H9 (cell line): Measurements from ENCODE around the gene COQ8A. TPM values are rescaled to one million over a fixed set of nuclear protein-coding genes. Genes with fewer than 3 reads are reported as not detected.

Experiments
- DNase-seq: peaks from one replicate; pipeline ENCODE4 v3.0.0-alpha.2; 2017
- H2AFZ ChIP-seq: one replicate; pipeline ENCODE4 v1.6.1; 2013; ENCODE audit warnings: mild to moderate bottlenecking, low read length, control low read depth, moderate library complexity
- H2AK5ac ChIP-seq: 2 replicates; pipeline ENCODE4 v1.6.1; 2013; ENCODE audit warnings: low read length, control low read depth, mixed read lengths; ENCODE audit not compliant: insufficient read length
- H2BK120ac ChIP-seq: one replicate; pipeline ENCODE4 v1.6.1; 2013; ENCODE audit warnings: low read depth, mild to moderate bottlenecking, low read length, control low read depth, inconsistent platforms; ENCODE audit not compliant: poor library complexity, severe bottlenecking
- H2BK12ac ChIP-seq: 2 replicates; pipeline ENCODE4 v1.6.1; 2013; ENCODE audit warnings: low read length, control low read depth, mixed read lengths, low read depth; ENCODE audit not compliant: insufficient read length
- H2BK15ac ChIP-seq: 2 replicates; pipeline ENCODE4 v1.6.1; 2013; ENCODE audit warnings: low read depth, low read length, control low read depth
- H2BK20ac ChIP-seq: one replicate; pipeline ENCODE4 v1.6.1; 2013; ENCODE audit warnings: low read depth, mild to moderate bottlenecking, low read length, control low read depth, inconsistent platforms; ENCODE audit not compliant: poor library complexity, severe bottlenecking
- H2BK5ac ChIP-seq: 2 replicates; pipeline ENCODE4 v1.6.1; 2013; ENCODE audit warnings: low read length, control low read depth, mixed read lengths; ENCODE audit not compliant: insufficient read length
- H3K14ac ChIP-seq: 2 replicates; pipeline ENCODE4 v1.6.1; 2013; ENCODE audit warnings: low read length, control low read depth; ENCODE audit not compliant: insufficient read depth
- H3K18ac ChIP-seq: 2 replicates; pipeline ENCODE4 v1.6.1; 2013; ENCODE audit warnings: low read depth, mild to moderate bottlenecking, mixed read lengths, low read length, control low read depth; ENCODE audit not compliant: insufficient read length
- H3K23ac ChIP-seq: 2 replicates; pipeline ENCODE4 v1.6.1; 2013; ENCODE audit warnings: low read length, control low read depth, mixed read lengths, low read depth; ENCODE audit not compliant: insufficient read length
- H3K23me2 ChIP-seq: 2 replicates; pipeline ENCODE4 v1.6.1; 2013; ENCODE audit warnings: low read depth, mild to moderate bottlenecking, mixed read lengths, low read length, control low read depth; ENCODE audit not compliant: insufficient read length, poor library complexity, severe bottlenecking
- H3K27ac ChIP-seq: 2 replicates; pipeline ENCODE4 v1.5.1; 2013; ENCODE audit warnings: low read length, control low read depth, mixed read lengths, low read depth; ENCODE audit not compliant: insufficient read length
- H3K27me3 ChIP-seq: 2 replicates; pipeline ENCODE4 v1.6.1; 2013; ENCODE audit warnings: low read length, control low read depth, inconsistent platforms; ENCODE audit not compliant: insufficient read depth
- H3K4ac ChIP-seq: 2 replicates; pipeline ENCODE4 v1.6.1; 2013; ENCODE audit warnings: low read depth, mild to moderate bottlenecking, control low read depth, inconsistent platforms, low read length, moderate library complexity
- H3K4me1 ChIP-seq: 2 replicates; pipeline ENCODE4 v1.6.1; 2013; ENCODE audit warnings: low read length, control low read depth, inconsistent platforms; ENCODE audit not compliant: insufficient read depth
- H3K4me2 ChIP-seq: 2 replicates; pipeline ENCODE4 v1.6.1; 2013; ENCODE audit warnings: low read length, control low read depth, mixed read lengths; ENCODE audit not compliant: insufficient read length, insufficient read depth
- H3K56ac ChIP-seq: 2 replicates; pipeline ENCODE4 v1.6.1; 2013; ENCODE audit warnings: low read depth, mild to moderate bottlenecking, mixed read lengths, low read length, control low read depth; ENCODE audit not compliant: insufficient read length
- H3K79me1 ChIP-seq: 2 replicates; pipeline ENCODE4 v1.6.1; 2013; ENCODE audit warnings: low read depth, mild to moderate bottlenecking, moderate library complexity, low read length, control low read depth, inconsistent platforms; ENCODE audit not compliant: insufficient read depth, poor library complexity, severe bottlenecking
- H3K79me2 ChIP-seq: 2 replicates; pipeline ENCODE4 v1.6.1; 2013; ENCODE audit warnings: low read length, control low read depth, inconsistent platforms; ENCODE audit not compliant: insufficient read depth
- H3K9ac ChIP-seq: 2 replicates; pipeline ENCODE4 v1.6.1; 2013; ENCODE audit warnings: low read length, control low read depth, mixed read lengths; ENCODE audit not compliant: insufficient read length; ENCODE audit errors: extremely low read depth
- H3K9me3 ChIP-seq: one replicate; pipeline ENCODE4 v1.6.1; 2013; ENCODE audit warnings: low read depth, low read length, inconsistent platforms; ENCODE audit not compliant: control insufficient read depth
- H3T11ph ChIP-seq: one replicate; pipeline ENCODE4 v1.6.1; 2013; ENCODE audit warnings: mild to moderate bottlenecking, low read length, control low read depth, inconsistent platforms
- H4K20me1 ChIP-seq: one replicate; pipeline ENCODE4 v1.6.1; 2013; ENCODE audit not compliant: control insufficient read depth, insufficient read length, insufficient read depth
- H4K5ac ChIP-seq: 2 replicates; pipeline ENCODE4 v1.6.1; 2013; ENCODE audit warnings: low read depth, mild to moderate bottlenecking, mixed read lengths, low read length, control low read depth; ENCODE audit not compliant: insufficient read length
- H4K8ac ChIP-seq: replicated peaks from 2 replicates; pipeline ENCODE4 v1.6.1; 2013; ENCODE audit warnings: low read length, control low read depth, mixed read lengths, low read depth; ENCODE audit not compliant: insufficient read length
- H4K91ac ChIP-seq: 2 replicates; pipeline ENCODE4 v1.6.1; 2013; ENCODE audit warnings: low read depth, mild to moderate bottlenecking, moderate library complexity, mixed read lengths, low read length, control low read depth; ENCODE audit not compliant: insufficient read length
- H3K27ac Mint-ChIP-seq, 3 experiments: 2 replicates in 2 of 3; 3 replicates in 1 of 3; pipeline ENCODE4 v1.8.0; 2020 to 2021; ENCODE audit warnings: mixed read lengths in 3 of 3, mild to moderate bottlenecking in 1 of 3, moderate library complexity in 1 of 3
- H3K27me3 Mint-ChIP-seq: 2 replicates; pipeline ENCODE4 v1.8.0; 2021; ENCODE audit warnings: low read depth, mild to moderate bottlenecking, moderate library complexity, mixed read lengths
- H3K36me3 Mint-ChIP-seq, 3 experiments: 2 replicates in 2 of 3; 3 replicates in 1 of 3; pipeline ENCODE4 v1.8.0; 2020 to 2021; ENCODE audit warnings: low read depth in 3 of 3, mixed read lengths in 3 of 3; ENCODE audit not compliant: insufficient read depth in 1 of 3
- H3K4me1 Mint-ChIP-seq, 2 experiments: 2 replicates each; pipeline ENCODE4 v1.8.0; 2020; ENCODE audit warnings: mixed read lengths in 2 of 2
- H3K4me3 Mint-ChIP-seq, 2 experiments: 2 replicates in 1 of 2; 3 replicates in 1 of 2; pipeline ENCODE4 v1.8.0; 2020 to 2021; ENCODE audit warnings: mild to moderate bottlenecking in 2 of 2, mixed read lengths in 2 of 2, moderate library complexity in 1 of 2
- H3K9me3 Mint-ChIP-seq, 2 experiments: 2 replicates in 1 of 2; 3 replicates in 1 of 2; pipeline ENCODE4 v1.8.0; 2020; ENCODE audit warnings: mild to moderate bottlenecking in 2 of 2, mixed read lengths in 2 of 2, moderate library complexity in 1 of 2
- WGBS: extraction: QIAGEN DNeasy Blood & Tissue Kit; methylation state at CpG from one replicate; pipeline ENCODE4 v1.1.7; 2013; ENCODE audit warnings: missing lambda C conversion rate, low lambda C conversion rate, mixed read lengths; ENCODE audit not compliant: insufficient read length; ENCODE audit errors: extremely low coverage; 5-methylcytosine and 5-hydroxymethylcytosine counted together
- total RNA-seq: library from RNA; stranded (reverse); gene quantifications from 2 replicates; pipeline ENCODE4 v1.2.1, GENCODE V29; 2021
- TF ChIP-seq, protein P1 (sequence below): fragments of 200-600 bp; sonication (generic); conservative IDR thresholded peaks from 3 replicates; pipeline ENCODE4 v1.8.0; 2021; ENCODE audit warnings: antibody characterized with exemption, mild to moderate bottlenecking

COQ8A gene
- total RNA-seq, 1 experiment from 2014 or later = 26.0 TPM

DNA sequence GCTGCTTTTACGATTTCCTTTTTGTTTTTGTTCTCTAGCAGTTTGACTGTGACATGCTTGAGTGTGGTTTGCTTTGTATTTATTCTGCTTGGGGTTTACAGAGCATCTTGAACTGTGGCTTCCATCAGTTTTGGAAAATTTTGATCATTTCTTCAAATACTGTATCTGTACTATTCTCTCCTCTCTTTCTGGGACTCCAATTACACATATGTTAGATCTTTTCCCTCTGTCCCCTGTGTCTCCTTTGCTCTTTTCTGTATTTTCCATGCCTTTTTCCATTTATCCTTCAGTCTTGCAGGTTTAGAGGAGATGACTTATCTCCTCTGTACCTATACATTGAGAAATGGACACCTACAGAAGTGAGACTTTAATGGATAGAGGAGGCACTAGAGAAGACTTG, 31.7 kb downstream of the COQ8A start:
- Histone ChIP-seq H2BK20ac (no peak overlapping the region), H3K9ac (no peak overlapping the region), H2BK120ac (no peak overlapping the region), H3K23me2 (no peaks in the 10 kb centered on the region), H4K5ac (no peak overlapping the region), H3K79me2 (no peaks in the 10 kb centered on the region), H3T11ph (no peak overlapping the region), H3K23ac (no peak overlapping the region), H2AFZ (no peak overlapping the region), H4K20me1 (no peaks in the 10 kb centered on the region), H3K4ac (no peak overlapping the region), H4K91ac (no peak overlapping the region), H4K8ac (no peak overlapping the region), H3K18ac (no peak overlapping the region), H2BK15ac (no peak overlapping the region), H3K56ac (no peak overlapping the region), H3K27me3 (no peaks in the 10 kb centered on the region), H2AK5ac (no peak overlapping the region), H3K4me2 (no peak overlapping the region), H3K14ac (no peak overlapping the region), H2BK12ac (no peak overlapping the region), H2BK5ac (no peak overlapping the region), H3K4me1 (no peaks in the 10 kb centered on the region), H3K27ac (no peak overlapping the region), H3K79me1 (no peaks in the 10 kb centered on the region), H3K9me3 (no peaks in the 10 kb centered on the region)
- Mint-ChIP-seq H3K36me3 (peaks cover 7 to 14% (median 9%) of the 10 kb centered on the region in 3 experiments), H3K4me1 (peaks cover 4 to 15% of the 10 kb centered on the region in 2 experiments; a peak in 3 of 4 replicates), H3K9me3 (peaks cover 7 to 8% of the 10 kb centered on the region in 2 experiments; a peak in 4 of 5 replicates), H3K4me3 (no peak overlapping the region), H3K27ac (no peak overlapping the region), H3K27me3 (no peaks in the 10 kb centered on the region)
- DNase-seq = no peak
- WGBS = no CpG with 5 or more reads among the region's 1 CpG
- TF ChIP-seq, protein P1, sequence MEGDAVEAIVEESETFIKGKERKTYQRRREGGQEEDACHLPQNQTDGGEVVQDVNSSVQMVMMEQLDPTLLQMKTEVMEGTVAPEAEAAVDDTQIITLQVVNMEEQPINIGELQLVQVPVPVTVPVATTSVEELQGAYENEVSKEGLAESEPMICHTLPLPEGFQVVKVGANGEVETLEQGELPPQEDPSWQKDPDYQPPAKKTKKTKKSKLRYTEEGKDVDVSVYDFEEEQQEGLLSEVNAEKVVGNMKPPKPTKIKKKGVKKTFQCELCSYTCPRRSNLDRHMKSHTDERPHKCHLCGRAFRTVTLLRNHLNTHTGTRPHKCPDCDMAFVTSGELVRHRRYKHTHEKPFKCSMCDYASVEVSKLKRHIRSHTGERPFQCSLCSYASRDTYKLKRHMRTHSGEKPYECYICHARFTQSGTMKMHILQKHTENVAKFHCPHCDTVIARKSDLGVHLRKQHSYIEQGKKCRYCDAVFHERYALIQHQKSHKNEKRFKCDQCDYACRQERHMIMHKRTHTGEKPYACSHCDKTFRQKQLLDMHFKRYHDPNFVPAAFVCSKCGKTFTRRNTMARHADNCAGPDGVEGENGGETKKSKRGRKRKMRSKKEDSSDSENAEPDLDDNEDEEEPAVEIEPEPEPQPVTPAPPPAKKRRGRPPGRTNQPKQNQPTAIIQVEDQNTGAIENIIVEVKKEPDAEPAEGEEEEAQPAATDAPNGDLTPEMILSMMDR = no peak
